NCI-H146 treated with DMSO at 0.1 percent for 48 hours (cell line): Measurements from ENCODE around the gene HM13.
"Not testable (repeated sequence)": the region's sequence is repeated elsewhere in the genome, so short reads cannot be mapped to it uniquely, and the experiment has no call there.

Source experiments
- DNase-seq: peaks from one replicate; lab custom pipeline; 2025; ENCODE audit not compliant: unreplicated experiment; lab: John Stamatoyannopoulos, UW

The HM13 gene

DNA sequence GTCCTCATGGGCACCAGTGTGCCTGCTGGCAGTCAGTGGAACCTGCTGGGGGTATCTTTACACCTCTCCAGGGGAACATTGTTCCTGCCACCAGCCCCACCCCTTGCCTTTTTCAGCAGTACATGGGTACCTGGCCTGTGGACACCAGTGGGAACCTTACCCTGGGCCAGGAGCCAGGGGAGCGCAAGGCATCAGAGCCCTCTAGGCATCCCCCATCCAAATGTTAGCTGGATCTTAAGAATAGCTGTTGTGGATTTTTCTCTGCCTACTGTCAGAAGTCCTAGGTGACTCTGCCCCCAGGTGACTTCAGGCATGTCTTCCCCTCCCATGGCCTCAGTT lies 52.0 kb downstream of the HM13 start:
- no peak for DNase-seq

DNA sequence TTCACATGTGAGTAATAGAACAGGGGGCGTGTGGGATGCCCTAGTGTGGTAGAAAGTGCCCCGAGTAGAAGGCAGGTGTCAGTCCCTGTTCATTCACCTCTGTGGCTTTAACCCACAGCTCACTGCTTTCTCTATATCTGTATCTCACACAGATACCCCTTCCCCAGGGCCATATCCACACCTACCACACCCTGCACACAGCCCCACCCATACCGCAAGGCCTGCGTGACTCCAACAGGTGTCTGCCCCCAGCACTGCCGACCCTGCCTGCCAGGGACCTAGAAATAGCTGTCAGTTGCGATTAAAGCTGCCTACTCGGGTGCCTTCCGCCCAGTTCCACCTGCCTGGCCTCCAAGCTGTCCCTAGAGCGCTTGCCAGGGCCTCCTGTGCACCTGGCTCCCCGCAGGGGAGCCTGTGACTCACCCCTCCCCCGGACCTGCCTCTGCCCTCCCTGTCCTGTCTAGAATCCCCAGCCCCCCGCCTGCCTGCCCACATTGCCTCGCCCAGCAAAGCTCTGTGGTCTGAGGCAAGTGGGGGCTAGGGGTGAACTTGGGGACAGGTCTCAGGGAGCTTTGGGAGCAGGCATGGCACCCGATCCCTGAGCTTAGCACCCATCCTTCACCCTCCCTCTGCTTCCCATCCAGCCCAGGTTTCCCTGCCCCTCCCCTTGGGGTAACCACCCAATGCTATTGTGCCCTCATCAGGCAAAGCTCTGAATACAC lies 52.6 kb downstream of the HM13 start:
- DNase-seq, result peak; percentile 98

DNA sequence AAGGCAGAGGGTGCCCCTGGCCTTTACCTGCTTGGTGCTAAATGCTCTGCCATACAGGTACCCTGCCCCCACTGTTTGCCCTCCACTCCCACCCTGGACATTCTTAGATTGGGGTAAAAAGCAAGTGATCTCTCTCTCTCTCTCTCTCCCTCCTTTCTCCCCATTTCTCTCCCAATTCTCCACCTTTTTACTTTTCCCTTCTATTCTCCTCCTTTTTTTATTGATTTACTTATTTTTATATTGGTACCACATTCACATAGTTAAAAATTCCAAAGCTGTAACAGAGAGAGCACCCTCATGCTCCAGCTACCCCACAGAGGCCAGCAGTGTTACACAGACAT lies 53.1 kb downstream of the HM13 start:
- DNase-seq, result no peak

DNA sequence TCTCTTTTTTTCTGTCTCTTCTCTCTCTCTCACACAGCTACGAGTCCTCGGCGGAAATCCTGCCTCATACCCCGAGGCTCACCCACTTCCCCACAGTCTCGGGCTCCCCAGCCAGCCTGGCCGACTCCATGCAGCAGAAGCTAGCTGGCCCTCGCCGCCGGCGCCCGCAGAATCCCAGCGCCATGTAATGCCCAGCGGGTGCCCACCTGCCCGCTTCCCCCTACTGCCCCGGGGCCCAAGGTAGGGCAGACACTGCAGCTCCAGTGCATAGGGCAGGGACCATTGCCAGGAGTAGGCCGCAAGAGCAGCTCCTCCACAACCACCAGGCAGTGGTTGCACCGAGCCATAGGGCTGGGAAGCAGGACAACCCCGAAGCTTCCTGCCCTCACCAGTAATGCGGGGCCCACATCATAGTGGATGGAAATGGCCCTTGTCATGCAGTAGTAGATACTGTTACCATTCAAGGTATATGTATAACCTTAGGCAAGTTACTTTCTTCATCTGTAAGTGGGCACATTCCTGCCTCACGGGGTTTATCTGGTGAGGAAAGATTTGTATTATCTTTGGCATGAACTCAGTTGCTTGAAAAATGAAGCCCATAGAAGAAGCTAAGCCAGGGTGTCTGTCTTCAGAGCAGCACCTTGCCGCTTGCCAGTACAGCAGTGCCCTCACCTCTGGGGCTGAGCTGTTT lies 53.9 kb downstream of the HM13 start:
- DNase-seq, result no peak

DNA sequence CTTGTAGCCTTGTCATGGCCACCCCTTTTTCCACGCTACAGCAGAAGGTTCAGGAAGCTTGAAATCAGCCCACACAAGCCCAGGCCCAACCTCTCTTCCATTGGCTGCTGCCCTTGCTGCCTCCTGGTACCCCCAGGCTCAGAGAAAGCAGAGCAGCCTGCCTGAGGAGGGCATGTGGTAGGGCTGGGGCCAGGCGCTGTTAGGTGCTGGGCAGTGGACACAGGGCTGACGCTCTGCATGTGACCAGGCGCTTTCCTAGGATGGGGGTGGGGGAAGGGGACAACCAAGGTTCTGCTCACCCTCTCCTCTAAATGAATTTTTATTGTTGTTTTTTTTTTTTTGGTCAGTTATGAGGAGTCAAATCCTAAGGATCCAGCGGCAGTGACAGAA lies 54.5 kb downstream of the HM13 start:
- DNase-seq, result no peak

DNA sequence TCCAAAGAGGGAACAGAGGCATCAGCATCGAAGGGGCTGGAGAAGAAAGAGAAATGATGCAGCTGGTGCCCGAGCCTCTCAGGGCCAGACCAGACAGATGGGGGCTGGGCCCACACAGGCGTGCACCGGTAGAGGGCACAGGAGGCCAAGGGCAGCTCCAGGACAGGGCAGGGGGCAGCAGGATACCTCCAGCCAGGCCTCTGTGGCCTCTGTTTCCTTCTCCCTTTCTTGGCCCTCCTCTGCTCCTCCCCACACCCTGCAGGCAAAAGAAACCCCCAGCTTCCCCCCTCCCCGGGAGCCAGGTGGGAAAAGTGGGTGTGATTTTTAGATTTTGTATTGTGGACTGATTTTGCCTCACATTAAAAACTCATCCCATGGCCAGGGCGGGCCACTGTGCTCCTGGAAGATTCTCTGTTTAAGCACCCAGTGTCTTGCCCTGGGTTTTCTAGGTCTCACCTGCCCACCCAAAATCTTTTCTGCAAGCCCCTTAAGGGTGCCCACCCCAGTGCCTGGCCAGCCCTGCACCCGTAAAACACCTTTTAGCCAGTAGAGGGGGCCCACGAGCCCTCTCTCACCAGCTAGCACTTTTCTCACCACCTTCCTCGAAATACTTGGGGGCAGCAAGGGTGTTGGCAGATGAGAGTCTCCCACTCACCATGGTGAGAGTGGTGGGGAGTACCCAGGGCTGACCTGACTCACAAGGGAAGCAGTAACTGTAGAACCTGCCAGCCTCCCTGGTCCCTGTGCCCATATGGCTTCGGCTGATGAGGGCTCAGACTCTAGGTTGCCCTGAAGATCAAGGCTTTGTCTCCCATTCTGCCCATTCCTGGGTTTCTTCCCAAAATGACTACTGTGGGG lies 55.1 kb downstream of the HM13 start:
- DNase-seq, result peak; percentile 31

DNA sequence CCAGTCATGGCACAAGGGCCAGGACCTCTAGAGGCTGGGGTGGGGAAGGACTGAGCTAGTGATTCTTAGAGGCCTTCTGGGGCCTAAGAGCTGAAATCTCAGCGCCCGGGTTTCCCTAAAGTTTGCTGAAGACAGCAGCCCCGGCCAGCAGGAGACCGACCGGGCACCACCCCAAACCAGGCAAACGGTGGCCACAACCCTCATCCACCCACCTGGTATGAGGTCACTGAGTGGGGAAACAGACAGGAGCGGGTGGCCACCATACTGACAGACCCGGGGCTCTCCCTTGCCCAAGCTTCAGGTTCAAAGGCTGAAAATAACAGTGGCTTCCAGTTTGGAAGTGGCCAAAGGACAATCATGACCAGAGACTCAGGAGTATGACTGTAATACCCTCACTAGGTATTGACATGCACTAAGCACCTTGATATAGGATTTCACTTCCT lies 55.8 kb downstream of the HM13 start:
- DNase-seq, result no peak

DNA sequence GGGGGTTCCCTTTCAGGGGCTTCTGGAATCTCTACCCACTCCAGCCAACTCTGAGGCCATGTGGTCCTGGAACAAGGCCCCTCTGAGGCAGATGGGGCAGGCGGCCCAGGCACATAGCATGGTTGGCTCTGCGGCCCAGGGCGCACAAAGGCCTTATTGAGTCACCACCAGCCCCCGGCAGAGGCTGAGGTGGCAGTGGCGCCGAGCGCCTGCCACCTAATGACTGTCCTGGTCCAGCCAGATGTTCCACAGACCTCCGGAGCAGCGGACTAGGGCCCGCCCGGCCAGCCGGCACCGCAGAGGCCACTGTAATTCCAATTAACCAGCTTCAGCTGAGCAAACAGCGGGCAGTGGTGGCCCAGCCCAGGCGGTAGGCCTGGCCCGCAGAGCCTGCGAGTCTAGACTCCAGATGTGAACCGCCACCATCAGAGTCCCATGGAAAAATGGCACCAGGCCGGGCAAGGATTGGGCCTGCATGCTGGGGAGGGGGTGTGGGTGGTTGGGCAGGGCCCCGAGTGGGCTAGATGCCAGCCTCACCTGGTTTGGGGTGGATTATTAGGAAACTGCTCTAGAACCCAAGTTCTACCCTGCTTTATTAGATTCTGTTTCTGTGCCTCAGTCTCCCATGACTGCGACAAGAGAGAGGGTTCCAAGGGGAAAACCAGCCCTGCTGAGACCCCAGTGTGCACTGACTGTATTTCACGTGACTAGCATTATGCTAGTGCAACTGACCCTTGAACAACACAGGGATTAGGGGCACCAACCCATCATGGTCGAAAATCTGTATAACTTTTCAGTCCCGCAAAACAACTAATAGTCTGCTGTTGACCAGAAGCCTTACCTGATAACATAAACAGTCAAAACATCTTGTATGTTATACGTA lies 56.7 kb downstream of the HM13 start:
- no peak for DNase-seq

DNA sequence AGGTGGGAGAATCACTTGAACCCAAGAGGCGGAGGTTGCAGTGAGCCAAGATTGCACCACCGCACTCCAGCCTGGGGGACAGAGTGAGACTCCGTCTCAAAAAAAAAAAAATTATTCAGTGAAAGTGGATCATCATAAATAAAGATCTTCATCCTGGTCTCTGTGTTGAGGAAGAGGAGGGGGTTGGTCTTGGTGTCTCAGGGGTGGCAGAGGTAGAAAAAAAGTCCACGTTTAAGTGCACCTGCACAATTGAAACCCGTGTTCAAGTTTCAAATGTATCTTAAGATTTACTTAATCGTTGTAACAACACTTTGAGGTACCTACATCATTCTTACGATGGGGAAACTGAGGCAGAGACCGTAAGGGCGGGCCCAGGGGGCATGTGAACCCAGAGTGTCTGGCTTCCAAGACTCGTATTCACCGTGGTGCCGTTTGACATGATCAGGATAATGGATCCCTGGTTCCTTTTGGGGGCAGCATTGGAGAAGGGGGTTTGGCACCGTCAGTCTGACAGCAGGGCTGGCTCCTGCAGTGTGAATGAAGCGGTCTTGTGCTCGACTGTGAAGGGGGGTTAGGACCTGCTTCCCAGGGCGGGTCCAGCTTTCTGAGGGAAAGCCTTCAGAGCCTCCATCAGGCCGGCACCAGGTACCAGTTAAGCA lies 57.9 kb downstream of the HM13 start:
- DNase-seq, result peak; percentile 76

DNA sequence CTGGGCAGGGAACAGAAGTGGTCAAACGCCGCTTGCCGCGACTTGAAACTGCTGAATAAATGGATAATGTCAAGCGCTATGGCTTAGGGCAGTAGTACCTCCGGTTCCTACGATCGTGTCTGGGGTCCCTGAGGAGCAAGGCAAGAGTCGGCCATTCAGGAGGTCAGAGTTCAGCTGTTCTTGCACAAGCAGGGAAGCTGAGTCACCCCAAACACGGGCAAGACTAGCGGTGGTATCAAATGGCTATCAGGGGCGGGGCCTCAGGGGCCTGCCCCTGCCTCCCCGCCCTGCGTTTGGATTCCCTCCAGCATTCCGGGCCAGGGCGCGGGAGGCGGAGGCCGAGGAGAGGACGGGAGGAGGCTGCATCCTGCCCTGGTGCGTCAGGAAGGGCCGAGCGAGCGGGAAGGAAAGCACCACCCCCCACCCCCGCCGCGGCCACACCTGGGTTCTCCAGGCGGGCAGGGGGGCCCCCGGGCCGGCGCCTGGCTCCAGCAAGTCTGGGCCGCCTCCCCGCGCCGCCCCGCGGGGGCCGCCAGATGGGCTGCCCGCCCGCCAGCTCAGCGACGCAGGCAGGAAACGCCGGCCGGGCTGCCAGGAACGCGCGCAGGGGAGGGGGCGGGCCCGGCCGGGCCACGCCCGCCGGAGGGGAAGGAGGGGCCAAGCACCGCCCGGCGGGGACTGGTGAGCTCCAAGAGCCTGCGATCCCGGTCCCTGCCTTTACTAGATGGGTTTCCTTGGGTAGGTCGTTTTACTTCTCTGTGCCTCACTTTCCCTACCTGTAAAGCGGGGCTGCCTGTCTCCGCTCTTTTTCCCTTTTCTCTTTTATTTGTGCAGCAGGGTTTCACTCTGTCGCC lies 58.7 kb downstream of the HM13 start:
- peak; percentile 100 for DNase-seq

DNA sequence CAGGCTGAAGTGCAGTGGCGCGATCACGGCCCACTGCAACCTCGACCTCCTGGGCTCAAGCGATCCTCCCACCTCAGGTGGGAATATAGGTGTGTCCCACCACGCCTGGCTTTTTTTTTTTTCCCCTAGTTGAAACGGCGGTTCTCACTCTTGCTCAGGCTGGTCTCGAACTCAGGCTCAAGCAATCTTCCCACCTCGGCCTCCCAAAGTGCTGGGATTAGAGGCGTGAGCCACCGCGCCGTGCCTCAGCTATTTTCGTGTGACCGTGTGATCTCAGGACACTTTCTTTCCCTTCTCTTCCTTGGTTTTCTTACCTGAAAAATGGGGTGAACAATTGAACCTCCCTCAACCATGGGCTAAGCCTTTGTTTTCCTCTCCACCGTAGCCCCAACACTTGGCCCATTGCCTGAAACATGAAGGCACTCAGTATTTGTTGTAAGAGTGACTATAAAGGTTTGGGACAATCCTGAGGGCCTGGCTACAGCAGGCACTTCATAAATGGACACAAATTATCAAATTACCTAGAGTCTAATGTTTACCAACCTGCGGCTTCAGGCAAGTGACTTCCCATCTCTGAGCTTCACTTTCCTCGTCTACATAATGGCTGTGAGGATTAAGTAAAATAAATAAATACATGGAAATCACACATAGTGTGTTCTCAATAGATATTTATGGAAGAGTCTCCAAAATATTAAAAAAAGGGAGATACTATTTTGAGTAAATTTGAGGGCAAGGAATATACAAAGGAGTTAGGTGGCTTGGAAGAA lies 59.5 kb downstream of the HM13 start:
- peak; percentile 74 for DNase-seq

DNA sequence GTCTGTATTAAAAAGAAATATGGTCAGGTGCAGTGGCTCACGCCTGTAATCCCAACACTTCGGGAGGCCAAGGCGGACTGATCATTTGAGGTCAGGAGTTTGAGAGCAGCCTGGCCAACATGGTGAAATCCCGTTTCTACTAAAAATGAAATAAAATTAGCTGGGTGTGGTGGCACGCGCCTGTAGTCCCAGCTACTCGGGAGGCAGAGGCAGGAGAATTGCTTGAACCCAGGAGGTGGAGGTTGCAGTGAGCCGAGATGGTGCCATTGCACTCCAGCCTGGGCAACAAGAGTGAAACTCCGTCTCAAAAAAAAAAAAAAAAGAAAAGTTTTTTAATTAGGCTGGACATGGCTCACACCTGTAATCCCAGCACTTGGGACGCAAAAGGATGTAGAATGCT lies 60.7 kb downstream of the HM13 start:
- DNase-seq, result not testable (repeated sequence)

DNA sequence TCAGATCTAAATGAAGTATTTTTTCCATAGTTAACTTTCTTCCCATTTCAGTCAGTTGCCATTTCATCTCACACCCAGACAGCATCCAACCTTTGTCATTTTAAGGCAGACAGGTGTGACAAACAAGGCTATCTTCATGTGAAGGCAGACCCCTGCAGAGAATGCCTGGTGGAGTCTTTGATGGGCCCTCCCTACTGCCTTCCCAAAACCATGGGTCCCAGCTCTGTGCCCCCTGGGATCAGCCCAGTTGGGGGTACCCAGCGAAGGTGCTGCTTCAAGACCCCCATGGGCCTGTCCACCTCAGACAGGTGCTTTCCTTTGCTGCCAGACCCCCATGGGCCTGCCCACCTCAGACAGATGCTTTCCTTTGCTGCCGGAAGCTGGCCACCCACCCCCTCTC lies 62.5 kb downstream of the HM13 start:
- no peak for DNase-seq

DNA sequence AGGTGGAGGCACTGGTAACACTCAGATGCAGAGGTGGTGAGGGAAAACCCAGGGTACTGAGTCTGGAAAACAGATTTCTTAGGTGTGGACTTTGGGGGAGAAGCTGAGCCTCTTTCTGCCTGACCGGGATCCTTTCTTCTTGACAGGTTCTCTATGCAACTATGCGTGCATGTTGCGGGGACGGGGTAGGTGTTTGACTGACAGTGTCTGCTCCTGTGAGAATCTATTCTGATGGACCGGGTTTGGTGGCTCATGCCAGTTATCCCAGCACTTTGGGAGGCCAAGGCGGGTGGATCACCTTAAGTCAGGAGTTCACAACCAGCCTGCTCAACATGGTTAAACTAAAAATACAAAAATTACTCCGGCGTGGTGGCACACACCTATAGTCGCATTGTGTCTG lies 63.0 kb downstream of the HM13 start:
- DNase-seq, result no peak

DNA sequence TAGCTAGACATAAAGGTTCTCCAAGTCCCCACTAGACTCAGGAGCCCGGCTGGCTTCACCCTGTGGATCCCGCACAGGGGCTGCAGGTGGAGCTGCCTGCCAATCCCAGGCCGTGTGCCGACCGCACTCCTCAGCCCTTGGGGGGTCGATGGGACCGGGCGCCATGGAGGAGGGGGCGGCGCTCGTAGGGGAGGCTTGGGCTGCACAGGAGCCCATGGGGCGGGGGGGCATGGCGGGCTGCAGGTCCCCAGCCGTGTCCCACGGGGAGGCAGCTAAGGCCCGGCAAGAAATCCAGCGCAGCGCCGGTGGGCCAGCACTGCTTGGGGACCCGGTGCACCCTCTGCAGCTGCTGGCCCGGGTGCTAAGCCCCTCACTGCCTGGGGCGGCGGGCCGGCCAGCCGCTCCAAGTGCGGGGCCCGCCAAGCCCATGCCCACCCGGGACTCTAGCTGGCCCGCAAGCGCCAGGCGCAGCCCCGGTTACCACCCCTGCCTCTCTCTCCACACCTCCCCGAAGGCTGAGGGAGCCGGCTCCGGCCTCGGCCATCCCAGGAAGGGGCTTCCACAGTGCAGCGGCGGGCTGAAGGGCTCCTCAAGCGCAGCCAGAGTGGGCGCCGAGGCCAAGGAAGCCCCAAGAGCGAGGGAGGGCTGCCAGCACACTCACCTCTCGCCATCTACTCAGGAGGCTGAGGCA lies 64.4 kb downstream of the HM13 start:
- DNase-seq, result no peak

DNA sequence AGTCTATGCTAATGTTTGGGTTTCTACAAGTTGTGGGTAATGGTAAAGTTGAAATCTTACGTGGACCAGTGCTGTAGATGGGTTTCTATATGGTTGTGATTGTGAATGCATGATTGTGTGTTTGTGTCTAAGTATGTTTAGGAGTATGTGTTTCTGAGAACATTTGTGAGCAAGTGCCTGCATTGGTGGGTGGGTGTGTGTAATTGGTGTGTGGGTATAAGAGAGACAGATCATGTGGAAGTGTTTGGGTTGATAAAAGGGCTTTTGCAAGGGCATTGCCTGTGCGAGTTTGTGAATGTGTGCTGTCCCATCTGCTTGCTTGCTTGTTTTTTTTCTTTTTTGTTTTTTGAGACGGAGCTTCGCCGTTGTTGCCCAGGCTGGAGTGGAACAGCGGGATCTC lies 65.0 kb downstream of the HM13 start:
- DNase-seq, result no peak

DNA sequence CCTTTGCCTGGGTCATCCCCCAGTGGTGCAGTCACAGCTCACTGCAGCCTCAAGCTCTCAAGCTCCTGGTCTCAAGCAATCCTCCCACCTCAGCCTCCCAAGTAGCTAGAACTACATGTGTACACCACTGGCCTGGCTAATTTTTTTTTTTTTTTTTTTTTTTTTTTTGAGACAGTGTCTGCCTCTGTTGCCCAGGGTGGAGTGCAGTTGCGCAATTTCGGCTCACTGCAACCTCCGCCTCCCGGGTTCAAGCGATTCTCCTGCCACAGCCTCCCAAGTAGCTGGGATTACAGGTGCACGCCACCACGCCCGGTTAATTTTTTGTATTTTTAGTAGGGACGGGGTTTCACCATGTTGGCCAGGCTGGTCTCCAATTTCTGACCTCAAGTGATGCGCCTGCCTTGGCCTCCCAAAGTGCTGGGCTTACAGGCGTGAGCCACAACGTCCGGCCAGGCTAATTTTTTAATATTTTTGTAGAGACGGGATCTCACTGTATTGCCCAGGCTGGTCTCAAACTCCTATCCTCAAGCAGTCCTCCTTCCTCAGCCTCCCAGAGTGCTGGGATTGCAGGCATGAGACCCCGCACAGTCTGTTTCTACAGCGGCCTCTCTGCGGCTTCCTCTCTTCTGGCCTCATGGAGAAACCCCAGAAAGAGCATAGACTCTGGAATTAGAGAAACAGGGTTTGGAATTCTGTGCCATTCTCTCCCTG lies 65.9 kb downstream of the HM13 start:
- not testable (repeated sequence) for DNase-seq

DNA sequence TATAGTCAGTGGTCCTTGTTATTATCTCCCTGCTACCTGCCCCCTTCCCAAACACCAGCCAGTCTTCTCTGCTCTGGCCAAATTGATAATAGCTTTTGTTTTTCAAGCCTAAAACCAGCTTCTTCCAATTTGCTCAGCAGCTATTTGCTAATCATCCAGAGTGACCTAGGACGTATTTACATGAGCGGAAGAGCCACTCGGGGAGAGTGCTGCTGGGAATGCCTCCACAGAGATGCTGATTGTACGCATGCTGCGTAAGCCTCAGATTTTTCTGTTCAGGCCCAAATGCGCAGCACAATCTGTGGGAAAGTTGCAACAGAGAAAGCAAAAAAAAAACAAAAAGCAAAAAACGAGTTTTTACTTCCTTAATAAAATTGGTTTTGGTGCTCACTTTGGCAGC lies 66.5 kb downstream of the HM13 start:
- no peak for DNase-seq
